HEK293 (cell line): ENCODE data around the gene PPM1J.

Source experiments
- YY1 ChIP-seq: fragments of 450-650 bp; formaldehyde crosslinking; IDR thresholded peaks from 2 replicates; pipeline ENCODE4 v1.5.1; 2018; ENCODE audit warnings: missing biosample characterization, missing genetic modification characterization
- ZBTB44 ChIP-seq: fragments of 450-650 bp; IDR thresholded peaks from 2 replicates; pipeline ENCODE4 v1.5.1; 2018; ENCODE audit warnings: missing biosample characterization, mild to moderate bottlenecking, missing genetic modification characterization
- ZNF138 ChIP-seq: fragments of 450-650 bp; formaldehyde crosslinking; IDR thresholded peaks from 2 replicates; pipeline ENCODE4 v1.5.1; 2016; ENCODE audit warnings: missing biosample characterization, missing genetic modification characterization, borderline replicate concordance
- ZNF155 ChIP-seq: fragments of 450-650 bp; formaldehyde crosslinking; IDR thresholded peaks from 2 replicates; pipeline ENCODE4 v1.5.1; 2016; ENCODE audit warnings: missing biosample characterization, missing genetic modification characterization
- ZNF23 ChIP-seq: fragments of 450-650 bp; formaldehyde crosslinking; IDR thresholded peaks from 2 replicates; pipeline ENCODE4 v1.5.1; 2016; ENCODE audit warnings: missing biosample characterization, missing genetic modification characterization, borderline replicate concordance
- ZNF274 ChIP-seq, 2 experiments: fragments of 200-500 bp in 1 of 2; fragments of 450-650 bp in 1 of 2; sonication (Bioruptor generic) in 1 of 2; formaldehyde crosslinking in 1 of 2; IDR thresholded peaks; 2 replicates each; pipeline versions ENCODE4 v1.5.1 to v1.6.1; 2014 to 2016; ENCODE audit warnings: borderline replicate concordance in 1 of 2, inconsistent platforms in 1 of 2, low read length in 1 of 2, missing biosample characterization in 1 of 2, missing genetic modification characterization in 1 of 2
- ZNF280D ChIP-seq: fragments of 450-650 bp; formaldehyde crosslinking; IDR thresholded peaks from 2 replicates; pipeline ENCODE4 v1.5.1; 2016; ENCODE audit warnings: missing biosample characterization, missing genetic modification characterization
- ZNF426 ChIP-seq: fragments of 450-650 bp; formaldehyde crosslinking; IDR thresholded peaks from 2 replicates; pipeline ENCODE4 v1.5.1; 2017; ENCODE audit warnings: missing biosample characterization, missing genetic modification characterization, mild to moderate bottlenecking, inconsistent platforms, moderate library complexity
- ZNF433 ChIP-seq: fragments of 450-650 bp; formaldehyde crosslinking; IDR thresholded peaks from 2 replicates; pipeline ENCODE4 v1.5.1; 2016; ENCODE audit warnings: missing biosample characterization, missing genetic modification characterization, low read depth
- ZNF830 ChIP-seq: fragments of 450-650 bp; IDR thresholded peaks from 2 replicates; pipeline ENCODE4 v1.5.0; 2018; ENCODE audit warnings: missing biosample characterization, missing genetic modification characterization, low read depth, mild to moderate bottlenecking, moderate library complexity
- TF ChIP-seq, protein P1 (sequence below): fragments of 450-650 bp; formaldehyde crosslinking; IDR thresholded peaks from 2 replicates; pipeline ENCODE4 v1.5.1; 2016; ENCODE audit warnings: missing biosample characterization, missing genetic modification characterization
- TF ChIP-seq, protein P2 (sequence below): fragments of 450-650 bp; formaldehyde crosslinking; IDR thresholded peaks from 2 replicates; pipeline ENCODE4 v1.5.1; 2016; ENCODE audit warnings: missing biosample characterization, missing genetic modification characterization
- TF ChIP-seq, protein P3 (sequence below): fragments of 450-650 bp; formaldehyde crosslinking; IDR thresholded peaks from 2 replicates; pipeline ENCODE4 v1.5.1; 2016; ENCODE audit warnings: missing biosample characterization, missing genetic modification characterization

DNA sequence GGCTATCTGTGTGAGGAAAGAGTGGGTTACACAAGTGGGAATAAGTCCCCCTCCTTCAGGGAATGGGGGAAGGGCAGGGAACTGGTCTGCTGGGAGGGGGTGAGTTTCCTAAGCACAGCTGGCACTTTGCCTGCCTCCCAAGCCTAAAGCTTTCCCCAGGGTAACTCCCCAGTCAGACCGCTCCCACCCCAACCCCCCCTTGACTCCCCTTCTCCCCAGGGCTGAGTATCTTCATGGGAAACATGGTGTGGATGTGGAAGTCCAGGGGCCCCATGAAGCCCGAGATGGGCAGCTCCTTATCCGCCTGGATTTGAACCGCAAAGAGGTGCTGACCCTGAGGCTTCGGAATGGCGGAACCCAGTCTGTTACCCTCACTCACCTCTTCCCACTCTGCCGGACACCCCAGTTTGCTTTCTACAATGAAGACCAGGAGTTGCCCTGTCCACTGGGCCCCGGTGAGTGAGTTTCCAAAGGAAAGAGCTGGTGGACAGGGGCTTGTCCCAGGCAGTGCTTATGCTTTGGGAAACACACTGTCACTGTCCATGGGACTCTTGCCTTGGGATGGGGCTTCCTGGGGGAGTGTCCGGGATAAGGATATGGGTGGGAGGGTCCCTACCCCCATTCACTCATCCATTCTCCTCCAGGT, 25.8 kb downstream of the PPM1J start:
- TF ChIP-seq, protein P1, sequence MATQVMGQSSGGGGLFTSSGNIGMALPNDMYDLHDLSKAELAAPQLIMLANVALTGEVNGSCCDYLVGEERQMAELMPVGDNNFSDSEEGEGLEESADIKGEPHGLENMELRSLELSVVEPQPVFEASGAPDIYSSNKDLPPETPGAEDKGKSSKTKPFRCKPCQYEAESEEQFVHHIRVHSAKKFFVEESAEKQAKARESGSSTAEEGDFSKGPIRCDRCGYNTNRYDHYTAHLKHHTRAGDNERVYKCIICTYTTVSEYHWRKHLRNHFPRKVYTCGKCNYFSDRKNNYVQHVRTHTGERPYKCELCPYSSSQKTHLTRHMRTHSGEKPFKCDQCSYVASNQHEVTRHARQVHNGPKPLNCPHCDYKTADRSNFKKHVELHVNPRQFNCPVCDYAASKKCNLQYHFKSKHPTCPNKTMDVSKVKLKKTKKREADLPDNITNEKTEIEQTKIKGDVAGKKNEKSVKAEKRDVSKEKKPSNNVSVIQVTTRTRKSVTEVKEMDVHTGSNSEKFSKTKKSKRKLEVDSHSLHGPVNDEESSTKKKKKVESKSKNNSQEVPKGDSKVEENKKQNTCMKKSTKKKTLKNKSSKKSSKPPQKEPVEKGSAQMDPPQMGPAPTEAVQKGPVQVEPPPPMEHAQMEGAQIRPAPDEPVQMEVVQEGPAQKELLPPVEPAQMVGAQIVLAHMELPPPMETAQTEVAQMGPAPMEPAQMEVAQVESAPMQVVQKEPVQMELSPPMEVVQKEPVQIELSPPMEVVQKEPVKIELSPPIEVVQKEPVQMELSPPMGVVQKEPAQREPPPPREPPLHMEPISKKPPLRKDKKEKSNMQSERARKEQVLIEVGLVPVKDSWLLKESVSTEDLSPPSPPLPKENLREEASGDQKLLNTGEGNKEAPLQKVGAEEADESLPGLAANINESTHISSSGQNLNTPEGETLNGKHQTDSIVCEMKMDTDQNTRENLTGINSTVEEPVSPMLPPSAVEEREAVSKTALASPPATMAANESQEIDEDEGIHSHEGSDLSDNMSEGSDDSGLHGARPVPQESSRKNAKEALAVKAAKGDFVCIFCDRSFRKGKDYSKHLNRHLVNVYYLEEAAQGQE (tag by site-specific recombination): no peak
- TF ChIP-seq ZNF426 (tag by site-specific recombination) (no peak), ZNF433 (no peak), ZNF155 (tag by site-specific recombination) (no peak), ZBTB44 (tag by site-specific recombination) (no peak), YY1 (tag by site-specific recombination) (no peak), ZNF138 (tag by site-specific recombination) (no peak), ZNF23 (tag by site-specific recombination) (no peak), ZNF830 (tag by site-specific recombination) (no peak), ZNF280D (tag by site-specific recombination) (no peak), ZNF274 (IDR thresholded peaks at IDR 0.05; ENCODE audit: low read length) (no peak), ZNF274 (tag by site-specific recombination; IDR thresholded peaks at IDR 0.05; ENCODE audit: borderline replicate concordance) (no peak)
- TF ChIP-seq, protein P2, sequence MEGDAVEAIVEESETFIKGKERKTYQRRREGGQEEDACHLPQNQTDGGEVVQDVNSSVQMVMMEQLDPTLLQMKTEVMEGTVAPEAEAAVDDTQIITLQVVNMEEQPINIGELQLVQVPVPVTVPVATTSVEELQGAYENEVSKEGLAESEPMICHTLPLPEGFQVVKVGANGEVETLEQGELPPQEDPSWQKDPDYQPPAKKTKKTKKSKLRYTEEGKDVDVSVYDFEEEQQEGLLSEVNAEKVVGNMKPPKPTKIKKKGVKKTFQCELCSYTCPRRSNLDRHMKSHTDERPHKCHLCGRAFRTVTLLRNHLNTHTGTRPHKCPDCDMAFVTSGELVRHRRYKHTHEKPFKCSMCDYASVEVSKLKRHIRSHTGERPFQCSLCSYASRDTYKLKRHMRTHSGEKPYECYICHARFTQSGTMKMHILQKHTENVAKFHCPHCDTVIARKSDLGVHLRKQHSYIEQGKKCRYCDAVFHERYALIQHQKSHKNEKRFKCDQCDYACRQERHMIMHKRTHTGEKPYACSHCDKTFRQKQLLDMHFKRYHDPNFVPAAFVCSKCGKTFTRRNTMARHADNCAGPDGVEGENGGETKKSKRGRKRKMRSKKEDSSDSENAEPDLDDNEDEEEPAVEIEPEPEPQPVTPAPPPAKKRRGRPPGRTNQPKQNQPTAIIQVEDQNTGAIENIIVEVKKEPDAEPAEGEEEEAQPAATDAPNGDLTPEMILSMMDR (tag by site-specific recombination): no peak
- TF ChIP-seq, protein P3, sequence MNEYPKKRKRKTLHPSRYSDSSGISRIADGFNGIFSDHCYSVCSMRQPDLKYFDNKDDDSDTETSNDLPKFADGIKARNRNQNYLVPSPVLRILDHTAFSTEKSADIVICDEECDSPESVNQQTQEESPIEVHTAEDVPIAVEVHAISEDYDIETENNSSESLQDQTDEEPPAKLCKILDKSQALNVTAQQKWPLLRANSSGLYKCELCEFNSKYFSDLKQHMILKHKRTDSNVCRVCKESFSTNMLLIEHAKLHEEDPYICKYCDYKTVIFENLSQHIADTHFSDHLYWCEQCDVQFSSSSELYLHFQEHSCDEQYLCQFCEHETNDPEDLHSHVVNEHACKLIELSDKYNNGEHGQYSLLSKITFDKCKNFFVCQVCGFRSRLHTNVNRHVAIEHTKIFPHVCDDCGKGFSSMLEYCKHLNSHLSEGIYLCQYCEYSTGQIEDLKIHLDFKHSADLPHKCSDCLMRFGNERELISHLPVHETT: no peak
